ENCODE results near the gene DYNC1H1.
"Not testable (repeated sequence)": the region's sequence is repeated elsewhere in the genome, so short reads cannot be mapped to it uniquely, and the experiment has no call there.

The DYNC1H1 gene

GRCh38 chr14:101982621-101983020 lies 18.2 kb downstream of the DYNC1H1 start:
- no peak for TF ChIP-seq ZNF274 (IDR thresholded peaks at IDR 0.05; ENCODE audit: low read depth, low read length)
- no peak overlapping the region for H3K4me3 ChIP-seq (ENCODE audit: low read length)

DNA sequence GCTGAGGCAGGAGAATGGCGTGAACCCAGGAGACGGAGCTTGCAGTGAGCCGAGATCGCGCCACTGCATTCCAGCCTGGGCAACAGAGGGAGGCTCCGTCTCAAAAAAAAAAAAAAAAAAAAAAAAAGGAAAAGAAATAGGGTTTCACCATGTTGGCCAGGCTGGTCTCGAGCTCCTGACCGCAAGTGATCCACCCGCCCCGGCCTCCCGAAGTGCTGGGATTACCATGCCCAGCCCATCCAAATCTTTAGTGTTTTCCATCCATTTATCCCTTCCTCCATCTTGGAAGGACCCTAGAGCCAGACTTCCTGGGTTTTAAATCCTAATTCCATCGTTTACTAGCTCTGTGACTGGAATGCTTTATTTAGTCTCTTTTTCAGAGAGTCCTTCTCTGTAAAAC lies 20.5 kb downstream of the DYNC1H1 start:
- not testable (repeated sequence) for H3K4me3 ChIP-seq (ENCODE audit: low read length)

GRCh38 chr14:101985957-101986356 lies 21.6 kb downstream of the DYNC1H1 start:
- no peak for TF ChIP-seq ZNF274 (IDR thresholded peaks at IDR 0.05; ENCODE audit: low read depth, low read length)

GRCh38 chr14:101986953-101987352 lies 22.6 kb downstream of the DYNC1H1 start:
- no peak for TF ChIP-seq ZNF274 (IDR thresholded peaks at IDR 0.05; ENCODE audit: low read depth, low read length)
- H3K4me3 ChIP-seq (ENCODE audit: low read length), result no peak overlapping the region

More at GRCh38 chr14:101985957-101986356, 21.6 kb downstream of the DYNC1H1 start:
- no peak overlapping the region for H3K4me3 ChIP-seq (ENCODE audit: low read length)

GRCh38 chr14:101988377-101988776 lies 24.0 kb downstream of the DYNC1H1 start:
- TF ChIP-seq ZNF274 (IDR thresholded peaks at IDR 0.05; ENCODE audit: low read depth, low read length), result no peak
- no peak overlapping the region for H3K4me3 ChIP-seq (ENCODE audit: low read length)

DNA sequence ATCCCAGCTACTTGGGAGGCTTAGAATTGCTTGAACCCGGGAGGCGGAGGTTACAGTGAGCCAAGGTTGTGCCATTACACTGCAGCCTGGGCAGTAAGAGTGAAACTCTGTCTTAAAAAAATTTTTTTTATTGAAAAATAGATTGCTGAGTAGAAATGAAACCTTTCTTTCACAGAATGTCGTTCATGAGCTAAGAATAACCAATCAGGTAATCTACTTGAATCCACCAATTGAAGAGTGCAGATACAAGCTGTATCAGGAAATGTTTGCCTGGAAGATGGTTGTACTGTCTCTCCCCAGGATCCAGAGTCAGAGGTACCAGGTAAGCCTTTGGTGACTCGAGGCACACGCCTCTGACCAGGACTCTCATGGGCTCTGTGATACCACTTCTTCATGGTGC lies 27.0 kb downstream of the DYNC1H1 start:
- H3K4me3 ChIP-seq (ENCODE audit: low read length), result no peak overlapping the region
- no peak for TF ChIP-seq ZNF274 (IDR thresholded peaks at IDR 0.05; ENCODE audit: low read depth, low read length)

- no peak overlapping the region for H3K4me3 ChIP-seq (ENCODE audit: low read length)
- no peak for TF ChIP-seq ZNF274 (IDR thresholded peaks at IDR 0.05; ENCODE audit: low read depth, low read length)
Observed at GRCh38 chr14:101992708-101993107, 28.3 kb downstream of the DYNC1H1 start.

DNA sequence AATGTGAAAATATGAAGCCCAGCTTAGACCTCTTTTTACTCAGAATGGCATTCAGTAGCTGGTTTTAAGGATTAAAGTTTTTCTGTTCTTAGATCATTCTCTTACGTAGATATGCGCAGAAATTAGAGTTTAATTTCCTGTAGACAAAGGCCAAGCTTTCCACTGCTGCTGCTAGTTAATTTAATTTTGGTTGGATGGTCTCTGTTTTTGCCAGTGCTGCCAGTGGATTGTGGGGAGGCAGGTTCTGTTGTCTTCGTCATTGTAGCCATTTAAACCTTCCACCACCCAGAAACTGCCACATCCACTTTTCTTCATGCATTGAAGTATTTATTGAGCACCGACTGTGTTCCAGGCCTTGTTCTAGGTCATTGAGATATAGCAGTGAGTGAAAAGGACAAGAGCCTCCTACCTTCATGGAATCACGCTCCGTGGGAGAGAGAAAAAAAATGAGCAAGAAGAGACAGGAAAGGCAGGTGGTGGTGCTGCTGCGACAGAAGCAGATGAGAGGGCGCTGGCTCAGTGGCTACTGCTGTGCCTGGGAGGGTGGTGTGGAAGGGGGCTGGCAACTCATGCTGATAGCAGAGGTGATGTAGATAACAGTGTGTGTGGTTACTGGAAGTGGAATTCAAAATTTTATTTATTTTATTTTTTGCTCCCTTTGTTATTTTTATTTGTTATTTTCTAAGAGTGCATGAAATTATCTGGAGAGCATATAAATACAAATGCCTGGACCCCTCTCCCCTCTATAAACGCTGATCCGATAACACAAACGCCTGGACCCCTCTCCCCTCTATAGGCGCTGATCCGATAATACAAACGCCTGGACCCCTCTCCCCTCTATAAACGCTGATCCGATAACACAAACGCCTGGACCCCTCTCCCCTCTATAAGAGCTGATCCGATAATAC lies 33.3 kb downstream of the DYNC1H1 start:
- TF ChIP-seq ZNF274 (IDR thresholded peaks at IDR 0.05; ENCODE audit: low read depth, low read length), result no peak
- H3K4me3 ChIP-seq (ENCODE audit: low read length), result no peak overlapping the region

- no peak for TF ChIP-seq ZNF274 (IDR thresholded peaks at IDR 0.05; ENCODE audit: low read depth, low read length)
- no peak overlapping the region for H3K4me3 ChIP-seq (ENCODE audit: low read length)
Observed at GRCh38 chr14:102000902-102001301, 36.5 kb downstream of the DYNC1H1 start.

DNA sequence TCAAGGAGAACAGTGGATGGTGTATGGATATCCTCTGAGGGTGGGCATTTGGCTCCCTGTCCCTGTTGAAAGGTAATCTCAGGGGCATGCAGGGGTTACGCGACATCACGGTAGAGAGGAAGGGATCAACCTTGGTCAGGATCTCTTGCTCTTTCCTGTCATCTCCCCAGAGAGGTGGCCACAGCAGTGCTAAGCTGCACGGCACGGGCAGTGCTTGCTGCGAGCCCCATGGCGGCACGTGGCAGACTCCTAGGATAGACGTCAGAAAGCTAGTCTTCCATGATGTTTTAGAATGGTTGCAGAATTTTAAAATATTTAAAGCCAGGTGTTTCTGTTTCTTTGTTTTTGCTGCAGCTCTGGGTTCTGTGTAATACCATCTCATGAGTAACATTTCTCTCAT lies 41.0 kb downstream of the DYNC1H1 start:
- no peak for TF ChIP-seq ZNF274 (IDR thresholded peaks at IDR 0.05; ENCODE audit: low read depth, low read length)
- H3K4me3 ChIP-seq (ENCODE audit: low read length), result no peak overlapping the region

- no peak overlapping the region for H3K4me3 ChIP-seq (ENCODE audit: low read length)
- TF ChIP-seq ZNF274 (IDR thresholded peaks at IDR 0.05; ENCODE audit: low read depth, low read length), result no peak
Observed at GRCh38 chr14:102007916-102008418, 43.6 kb downstream of the DYNC1H1 start.

DNA sequence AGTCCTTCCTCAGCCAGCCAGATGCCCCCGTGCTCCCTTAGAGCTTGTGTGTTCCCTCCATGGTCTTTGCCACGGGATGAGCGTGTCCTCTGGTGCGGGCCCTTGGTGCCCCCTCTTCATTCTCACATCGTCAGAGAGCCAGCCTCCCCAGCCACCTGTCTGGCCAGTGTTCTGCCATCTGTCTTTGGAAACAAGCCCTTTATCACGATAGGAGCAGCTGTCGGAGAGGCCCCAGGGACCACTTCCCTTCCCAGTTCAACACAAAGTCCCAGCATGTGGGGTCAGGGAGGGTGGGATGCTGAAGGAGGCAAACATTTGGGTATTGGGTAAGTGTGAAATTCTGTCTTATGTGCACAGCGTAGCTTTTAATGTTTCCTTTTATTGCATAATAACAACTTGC lies 44.5 kb downstream of the DYNC1H1 start:
- no peak for TF ChIP-seq ZNF274 (IDR thresholded peaks at IDR 0.05; ENCODE audit: low read depth, low read length)
- no peak overlapping the region for H3K4me3 ChIP-seq (ENCODE audit: low read length)

DNA sequence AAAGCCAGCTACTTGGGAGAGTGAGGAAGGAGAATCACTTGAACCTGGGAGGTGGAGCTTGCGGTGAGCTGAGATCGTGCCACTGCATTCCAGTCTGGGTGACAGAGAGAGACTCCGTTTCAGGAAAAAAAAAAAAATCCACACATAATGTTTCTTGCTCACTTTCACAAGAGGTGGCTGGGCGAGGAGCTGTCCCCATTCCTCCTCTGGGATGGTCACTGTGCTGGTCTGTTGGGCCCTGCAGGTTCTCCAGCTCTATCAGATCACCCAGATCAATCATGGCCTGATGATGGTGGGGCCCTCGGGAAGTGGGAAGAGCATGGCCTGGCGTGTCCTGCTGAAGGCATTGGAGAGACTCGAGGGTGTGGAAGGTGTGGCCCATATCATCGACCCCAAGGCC lies 47.3 kb downstream of the DYNC1H1 start:
- no peak for TF ChIP-seq ZNF274 (IDR thresholded peaks at IDR 0.05; ENCODE audit: low read depth, low read length)
- H3K4me3 ChIP-seq (ENCODE audit: low read length), result no peak overlapping the region

DNA sequence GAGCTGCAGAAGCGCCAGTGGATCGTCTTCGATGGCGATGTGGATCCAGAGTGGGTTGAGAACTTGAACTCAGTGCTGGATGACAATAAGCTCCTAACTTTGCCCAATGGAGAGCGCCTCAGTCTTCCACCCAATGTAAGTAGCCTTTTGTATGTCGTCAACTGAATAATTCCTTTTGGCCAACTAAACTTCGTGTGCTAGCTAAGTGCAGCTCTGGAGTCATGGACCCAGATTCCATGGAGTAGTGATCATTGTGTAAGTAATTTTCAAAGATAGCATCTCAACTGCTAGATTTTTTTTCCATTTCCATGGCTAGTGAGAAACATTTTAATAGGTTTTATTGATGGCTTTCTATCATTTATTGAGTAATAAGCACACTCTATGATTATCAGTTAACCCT lies 48.0 kb downstream of the DYNC1H1 start:
- no peak overlapping the region for H3K4me3 ChIP-seq (ENCODE audit: low read length)
- TF ChIP-seq ZNF274 (IDR thresholded peaks at IDR 0.05; ENCODE audit: low read depth, low read length), result no peak

GRCh38 chr14:102013669-102014200 lies 49.4 kb downstream of the DYNC1H1 start:
- no peak for TF ChIP-seq ZNF274 (IDR thresholded peaks at IDR 0.05; ENCODE audit: low read depth, low read length)
- no peak overlapping the region for H3K4me3 ChIP-seq (ENCODE audit: low read length)

Measured in GM08714 (cell line).